Stimulated activated CD8-positive, alpha-beta memory T cell treated with anti-CD3 and anti-CD28 coated beads, Interleukin-2, amount 100 ng/mL, for 48 hours (primary cell): ENCODE data around the gene ATXN7L3B.

Source experiments
- DNase-seq, 2 donors: peaks; one replicate each; pipeline ENCODE4 v3.0.0-alpha.2; 2020; ENCODE audit warnings: low read depth in 2 of 2

The ATXN7L3B gene

DNA sequence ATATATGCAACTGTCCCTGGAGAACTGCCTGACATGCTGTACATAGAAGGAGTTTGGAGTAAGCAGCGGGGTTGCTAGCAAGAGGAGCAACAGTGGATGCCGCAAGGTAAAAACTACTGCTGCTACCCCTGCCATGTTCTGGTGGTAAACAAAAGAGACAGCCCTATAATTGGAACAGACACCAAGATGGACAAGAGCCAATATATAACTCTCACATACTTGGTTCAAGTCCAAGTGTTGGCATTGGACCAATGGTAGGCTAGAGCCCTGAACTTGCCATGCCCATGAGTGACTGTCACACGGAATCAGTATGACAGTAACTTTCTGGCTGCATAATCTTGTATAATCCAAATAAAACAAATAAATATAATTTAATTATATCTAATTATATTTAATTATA, 13.7 kb downstream of the ATXN7L3B start:
- no peak for DNase-seq

DNA sequence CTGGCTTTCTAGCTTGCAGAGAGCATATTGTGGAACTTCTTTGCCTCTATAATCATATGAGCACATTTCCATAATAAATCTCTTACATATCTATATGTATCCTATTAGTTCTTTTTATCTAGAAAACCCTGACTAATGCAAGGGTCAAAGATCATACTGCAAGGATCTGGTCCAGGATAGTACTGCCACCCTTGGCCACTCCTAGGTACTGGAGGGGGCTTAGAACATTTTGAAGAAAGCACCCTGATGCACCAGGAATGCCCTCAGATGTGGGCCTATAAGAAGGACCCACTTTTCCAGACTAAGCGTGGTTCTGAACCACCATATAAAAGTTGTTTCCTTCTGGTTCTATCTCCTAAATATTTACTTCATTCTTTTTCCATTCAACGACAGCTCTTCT, 14.6 kb downstream of the ATXN7L3B start:
- no peak for DNase-seq

DNA sequence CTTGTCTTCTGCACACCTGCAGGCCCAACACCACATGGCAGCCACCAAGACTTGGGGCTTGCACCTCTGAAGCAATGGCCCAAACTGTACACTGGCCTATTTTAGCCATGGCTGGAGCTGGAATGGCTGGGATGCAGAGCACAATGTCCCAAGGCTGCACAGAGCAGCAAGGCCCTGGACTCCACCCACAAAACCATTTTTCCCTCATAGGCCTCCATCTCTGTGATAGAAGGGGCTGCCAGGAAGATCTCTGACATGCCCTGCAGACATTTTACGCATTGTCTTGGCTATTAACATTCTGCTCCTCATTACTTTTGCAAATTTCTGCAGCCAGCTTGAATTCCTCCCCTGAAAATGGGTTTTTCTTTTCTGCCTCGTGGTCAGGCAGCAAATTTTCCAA, 22.1 kb downstream of the ATXN7L3B start:
- no peak for DNase-seq

DNA sequence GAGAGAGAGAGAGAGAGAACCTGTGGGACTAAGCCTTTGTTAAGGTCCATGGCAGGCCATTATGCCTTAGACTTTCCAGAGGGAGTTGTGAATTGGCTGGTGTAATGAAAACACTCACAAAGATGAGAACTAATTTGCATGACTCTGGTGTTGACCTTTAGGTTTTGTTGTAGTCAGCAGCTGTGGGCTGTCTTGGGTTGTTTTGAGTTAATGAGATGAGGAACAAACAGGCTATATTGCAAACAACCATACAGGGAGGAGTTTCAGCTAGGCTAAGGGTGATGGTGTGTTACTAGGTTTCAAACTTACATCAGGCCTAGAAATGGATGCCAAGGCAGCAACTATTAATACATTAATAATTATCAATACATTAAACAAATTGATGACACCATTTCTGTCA, 26.3 kb downstream of the ATXN7L3B start:
- no peak for DNase-seq

DNA sequence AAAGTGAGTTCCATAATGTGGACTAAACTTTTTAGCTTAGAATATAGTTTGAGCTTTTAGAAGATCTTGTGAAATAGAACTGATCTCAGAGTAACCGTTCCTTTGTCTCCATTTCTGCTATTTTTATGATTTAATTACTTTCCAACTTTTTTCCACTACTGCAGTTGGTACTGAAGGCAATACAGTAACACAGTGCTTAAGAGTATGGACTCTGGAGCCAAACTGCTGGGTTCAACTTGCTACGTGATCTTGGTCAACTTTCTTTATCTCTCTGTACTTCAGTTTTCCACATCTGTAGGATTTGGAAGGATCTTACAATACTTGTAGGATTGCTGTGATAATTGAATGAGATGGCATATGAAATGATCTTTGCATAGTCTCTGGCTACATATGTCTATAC, 40.9 kb downstream of the ATXN7L3B start:
- no peak for DNase-seq

DNA sequence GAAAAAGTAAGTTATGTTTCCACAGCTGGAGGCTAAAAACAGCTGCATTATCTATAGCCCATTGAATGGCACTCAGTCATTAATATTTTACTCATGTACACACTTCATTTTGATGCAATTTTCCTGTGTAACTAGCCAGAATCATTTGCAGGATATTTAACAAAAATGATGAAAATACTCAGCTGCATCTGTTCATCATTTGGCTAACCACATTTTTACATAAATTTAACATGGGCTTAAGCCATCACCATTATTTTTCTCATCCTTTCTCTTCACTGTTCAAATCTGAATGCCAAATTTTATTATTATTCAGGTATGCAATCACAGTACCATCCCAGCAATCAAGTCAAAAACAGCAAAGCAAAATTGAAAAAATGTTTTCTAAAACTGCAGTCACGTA, 41.8 kb downstream of the ATXN7L3B start:
- DNase-seq, result no peak

DNA sequence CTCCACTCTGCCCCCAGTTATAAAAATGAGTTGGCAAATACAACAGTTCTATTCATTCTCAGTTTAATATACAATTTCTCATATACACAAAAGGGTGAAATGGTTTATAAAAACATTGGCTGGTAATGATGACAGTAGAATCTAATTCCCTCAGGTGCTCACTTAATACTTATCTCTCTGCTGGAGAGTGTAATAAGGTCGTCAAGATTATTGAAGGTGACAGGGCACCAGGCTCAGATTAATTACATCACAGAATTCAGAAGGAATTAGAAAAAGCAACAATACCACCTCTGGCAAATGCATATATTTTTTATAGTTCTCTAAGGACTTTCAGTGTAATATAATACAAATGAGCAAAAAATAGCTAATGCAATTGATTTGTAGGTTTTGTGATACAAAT, 42.3 kb downstream of the ATXN7L3B start:
- no peak for DNase-seq

DNA sequence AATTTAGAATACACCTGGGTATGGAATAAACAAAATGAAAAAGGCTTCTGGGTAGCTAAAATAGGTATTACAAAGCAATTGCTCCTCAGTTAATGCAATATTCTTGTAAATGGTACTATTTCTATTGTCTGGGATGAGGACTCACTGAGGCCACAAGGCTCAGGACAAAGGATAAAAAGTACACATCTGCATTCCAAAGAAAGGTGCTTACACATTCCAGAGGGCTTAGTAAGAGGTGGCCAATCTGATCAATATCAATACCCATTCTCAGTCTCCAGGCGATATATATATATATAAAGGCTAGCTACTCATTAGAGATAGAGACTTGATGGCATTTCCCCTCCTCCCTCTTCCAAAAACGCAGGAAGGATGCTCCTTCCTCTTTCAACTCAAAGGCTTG, 43.8 kb downstream of the ATXN7L3B start:
- no peak for DNase-seq

DNA sequence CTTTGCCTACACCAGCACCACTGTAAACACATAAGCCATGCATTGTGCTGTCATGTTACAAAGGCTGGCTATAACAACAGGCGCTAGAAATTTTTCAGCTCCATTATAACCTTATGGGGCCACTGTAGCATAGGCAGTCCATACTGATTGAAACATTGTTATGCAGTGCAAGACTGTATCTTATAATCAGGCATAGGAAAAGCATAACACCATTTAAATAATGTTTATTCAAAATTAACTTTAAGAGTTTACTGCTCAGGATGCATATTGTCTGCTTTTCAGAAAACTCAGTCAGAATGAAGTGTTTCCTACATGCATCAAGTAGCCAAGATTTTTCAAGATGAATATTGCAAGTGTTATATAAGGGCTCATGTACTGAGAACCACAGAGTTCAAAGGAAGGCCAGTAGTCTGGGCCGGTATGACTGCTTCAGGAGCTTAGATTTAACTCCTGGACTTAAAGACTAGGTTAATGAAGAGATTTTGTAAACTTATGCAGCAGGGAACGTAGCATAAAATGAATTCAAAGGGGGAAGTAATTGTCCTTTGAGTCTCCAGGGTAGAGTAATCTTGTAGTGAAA, 46.9 kb downstream of the ATXN7L3B start:
- no peak for DNase-seq

DNA sequence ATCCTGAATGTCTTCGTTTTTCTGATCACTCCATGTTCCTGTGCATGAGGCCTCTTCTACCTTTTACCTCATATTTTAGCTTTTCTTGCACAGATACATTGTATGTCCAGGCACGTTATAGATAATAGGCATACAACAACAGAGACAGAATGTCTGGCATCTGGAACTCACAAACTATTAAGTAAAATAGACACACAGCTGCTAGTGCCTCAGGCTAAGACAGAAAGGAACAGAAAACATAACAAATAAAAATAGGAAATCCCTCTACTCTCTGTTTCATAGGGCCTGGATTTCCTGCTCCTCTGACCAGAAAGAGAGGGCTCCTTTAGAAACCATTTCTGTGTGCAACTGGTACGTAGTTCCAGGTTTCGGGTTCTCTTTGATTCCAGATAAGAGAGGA, 48.6 kb downstream of the ATXN7L3B start:
- no peak for DNase-seq
